ENCODE data around the gene STX16. TPM values are rescaled to one million over a fixed set of nuclear protein-coding genes. Genes with fewer than 3 reads are reported as not detected.

The STX16 gene
- polyA plus RNA-seq, 2 donors, result 27.3 to 51.0 TPM

- peak overlapping the region; percentile 92 to 99 for H3K27ac ChIP-seq (ENCODE audit: low read depth in 2 of 2, low read length in 1 of 2)
- peak overlapping the region; percentile 84 to 91 for H3K4me3 ChIP-seq (ENCODE audit: low read depth in 1 of 2, low read length in 2 of 2)
- no peaks in the 10 kb centered on the region for H3K4me1 ChIP-seq (ENCODE audit: control insufficient read depth in 2 of 2, insufficient read depth in 2 of 2, low read length in 1 of 2)
- H3K36me3 ChIP-seq (ENCODE audit: control insufficient read depth in 2 of 2, insufficient read depth in 2 of 2, low read length in 1 of 2), result no peaks in the 10 kb centered on the region
- no peaks in the 10 kb centered on the region for H3K27me3 ChIP-seq (ENCODE audit: control insufficient read depth in 1 of 2, insufficient read depth in 2 of 2, low read length in 2 of 2)
- no peaks in the 10 kb centered on the region for H3K9me3 ChIP-seq (ENCODE audit: control insufficient read depth in 2 of 2, insufficient read depth in 1 of 2, low read depth in 1 of 2, low read length in 1 of 2)
- 0 to 1% methylated on average over 29 to 30 of the region's 30 CpGs for WGBS, 2 donors
Observed at GRCh38 chr20:58651946-58652605, 993 bp downstream of the STX16 start.

GRCh38 chr20:58652606-58653294 is 1.7 kb downstream of the STX16 start:
- Histone ChIP-seq H3K36me3 (ENCODE audit: control insufficient read depth in 2 of 2, insufficient read depth in 2 of 2, low read length in 1 of 2) (no peaks in the 10 kb centered on the region), H3K9me3 (ENCODE audit: control insufficient read depth in 2 of 2, insufficient read depth in 1 of 2, low read depth in 1 of 2, low read length in 1 of 2) (no peaks in the 10 kb centered on the region), H3K4me1 (ENCODE audit: control insufficient read depth in 2 of 2, insufficient read depth in 2 of 2, low read length in 1 of 2) (no peaks in the 10 kb centered on the region), H3K4me3 (ENCODE audit: low read depth in 1 of 2, low read length in 2 of 2) (peak overlapping the region; percentile 84 to 91), H3K27ac (ENCODE audit: low read depth in 2 of 2, low read length in 1 of 2) (peak overlapping the region; percentile 92 to 99), H3K27me3 (ENCODE audit: control insufficient read depth in 1 of 2, insufficient read depth in 2 of 2, low read length in 2 of 2) (no peaks in the 10 kb centered on the region)
- 5 to 8% methylated on average over 12 of the region's 12 CpGs for WGBS, 2 donors

GRCh38 chr20:58654337-58654736 is 3.3 kb downstream of the STX16 start:
- H3K36me3 ChIP-seq (ENCODE audit: control insufficient read depth in 2 of 2, insufficient read depth in 2 of 2, low read length in 1 of 2), result no peaks in the 10 kb centered on the region

GRCh38 chr20:58655328-58656107 is 4.4 kb downstream of the STX16 start:
- no peaks in the 10 kb centered on the region for H3K27me3 ChIP-seq (ENCODE audit: control insufficient read depth in 1 of 2, insufficient read depth in 2 of 2, low read length in 2 of 2)
- no peaks in the 10 kb centered on the region for H3K36me3 ChIP-seq (ENCODE audit: control insufficient read depth in 2 of 2, insufficient read depth in 2 of 2, low read length in 1 of 2)
- no peak overlapping the region for H3K27ac ChIP-seq (ENCODE audit: low read depth in 2 of 2, low read length in 1 of 2)
- WGBS, 2 donors, result 55 to 58% methylated on average over 6 of the region's 6 CpGs
- H3K9me3 ChIP-seq (ENCODE audit: control insufficient read depth in 2 of 2, insufficient read depth in 1 of 2, low read depth in 1 of 2, low read length in 1 of 2), result no peaks in the 10 kb centered on the region
- H3K4me1 ChIP-seq (ENCODE audit: control insufficient read depth in 2 of 2, insufficient read depth in 2 of 2, low read length in 1 of 2), result no peaks in the 10 kb centered on the region
- no peak overlapping the region for H3K4me3 ChIP-seq (ENCODE audit: low read depth in 1 of 2, low read length in 2 of 2)

More at GRCh38 chr20:58654337-58654736, 3.3 kb downstream of the STX16 start:
- WGBS, 2 donors, result 78 to 82% methylated on average over 4 of the region's 4 CpGs
- Histone ChIP-seq H3K9me3 (ENCODE audit: control insufficient read depth in 2 of 2, insufficient read depth in 1 of 2, low read depth in 1 of 2, low read length in 1 of 2) (no peaks in the 10 kb centered on the region), H3K27ac (ENCODE audit: low read depth in 2 of 2, low read length in 1 of 2) (no peak overlapping the region), H3K4me1 (ENCODE audit: control insufficient read depth in 2 of 2, insufficient read depth in 2 of 2, low read length in 1 of 2) (no peaks in the 10 kb centered on the region), H3K4me3 (ENCODE audit: low read depth in 1 of 2, low read length in 2 of 2) (no peak overlapping the region), H3K27me3 (ENCODE audit: control insufficient read depth in 1 of 2, insufficient read depth in 2 of 2, low read length in 2 of 2) (no peaks in the 10 kb centered on the region)

- Histone ChIP-seq H3K27ac (ENCODE audit: low read depth in 2 of 2, low read length in 1 of 2) (peak overlapping the region in 1 of 2 donors; percentile 21), H3K4me3 (ENCODE audit: low read depth in 1 of 2, low read length in 2 of 2) (no peak overlapping the region), H3K9me3 (ENCODE audit: control insufficient read depth in 2 of 2, insufficient read depth in 1 of 2, low read depth in 1 of 2, low read length in 1 of 2) (no peaks in the 10 kb centered on the region), H3K36me3 (ENCODE audit: control insufficient read depth in 2 of 2, insufficient read depth in 2 of 2, low read length in 1 of 2) (peaks cover 0 to 6% of the 10 kb centered on the region in 2 donors), H3K27me3 (ENCODE audit: control insufficient read depth in 1 of 2, insufficient read depth in 2 of 2, low read length in 2 of 2) (no peaks in the 10 kb centered on the region), H3K4me1 (ENCODE audit: control insufficient read depth in 2 of 2, insufficient read depth in 2 of 2, low read length in 1 of 2) (no peaks in the 10 kb centered on the region)
- 38 to 46% methylated on average over 2 of the region's 2 CpGs for WGBS, 2 donors
Observed at GRCh38 chr20:58656831-58657230, 5.7 kb downstream of the STX16 start.

- Histone ChIP-seq H3K27ac (ENCODE audit: low read depth in 2 of 2, low read length in 1 of 2) (no peak overlapping the region), H3K4me1 (ENCODE audit: control insufficient read depth in 2 of 2, insufficient read depth in 2 of 2, low read length in 1 of 2) (no peaks in the 10 kb centered on the region), H3K4me3 (ENCODE audit: low read depth in 1 of 2, low read length in 2 of 2) (no peak overlapping the region), H3K36me3 (ENCODE audit: control insufficient read depth in 2 of 2, insufficient read depth in 2 of 2, low read length in 1 of 2) (peaks cover 0 to 10% of the 10 kb centered on the region in 2 donors), H3K27me3 (ENCODE audit: control insufficient read depth in 1 of 2, insufficient read depth in 2 of 2, low read length in 2 of 2) (no peaks in the 10 kb centered on the region), H3K9me3 (ENCODE audit: control insufficient read depth in 2 of 2, insufficient read depth in 1 of 2, low read depth in 1 of 2, low read length in 1 of 2) (no peaks in the 10 kb centered on the region)
- WGBS, 2 donors, result 62 to 72% methylated on average over 2 of the region's 2 CpGs
Observed at GRCh38 chr20:58657262-58657661, 6.2 kb downstream of the STX16 start.

GRCh38 chr20:58657986-58658385 is 6.9 kb downstream of the STX16 start:
- no peaks in the 10 kb centered on the region for H3K27me3 ChIP-seq (ENCODE audit: control insufficient read depth in 1 of 2, insufficient read depth in 2 of 2, low read length in 2 of 2)
- no peak overlapping the region for H3K4me3 ChIP-seq (ENCODE audit: low read depth in 1 of 2, low read length in 2 of 2)
- H3K36me3 ChIP-seq (ENCODE audit: control insufficient read depth in 2 of 2, insufficient read depth in 2 of 2, low read length in 1 of 2), result peaks cover 0 to 10% of the 10 kb centered on the region in 2 donors
- WGBS, 2 donors, result 44 to 62% methylated on average over 4 of the region's 4 CpGs
- H3K9me3 ChIP-seq (ENCODE audit: control insufficient read depth in 2 of 2, insufficient read depth in 1 of 2, low read depth in 1 of 2, low read length in 1 of 2), result no peaks in the 10 kb centered on the region
- H3K27ac ChIP-seq (ENCODE audit: low read depth in 2 of 2, low read length in 1 of 2), result no peak overlapping the region
- H3K4me1 ChIP-seq (ENCODE audit: control insufficient read depth in 2 of 2, insufficient read depth in 2 of 2, low read length in 1 of 2), result no peaks in the 10 kb centered on the region

GRCh38 chr20:58658760-58659159 is 7.7 kb downstream of the STX16 start:
- Histone ChIP-seq H3K4me3 (ENCODE audit: low read depth in 1 of 2, low read length in 2 of 2) (no peak overlapping the region), H3K9me3 (ENCODE audit: control insufficient read depth in 2 of 2, insufficient read depth in 1 of 2, low read depth in 1 of 2, low read length in 1 of 2) (no peaks in the 10 kb centered on the region), H3K27me3 (ENCODE audit: control insufficient read depth in 1 of 2, insufficient read depth in 2 of 2, low read length in 2 of 2) (no peaks in the 10 kb centered on the region), H3K36me3 (ENCODE audit: control insufficient read depth in 2 of 2, insufficient read depth in 2 of 2, low read length in 1 of 2) (peaks cover 0 to 10% of the 10 kb centered on the region in 2 donors), H3K27ac (ENCODE audit: low read depth in 2 of 2, low read length in 1 of 2) (no peak overlapping the region), H3K4me1 (ENCODE audit: control insufficient read depth in 2 of 2, insufficient read depth in 2 of 2, low read length in 1 of 2) (no peaks in the 10 kb centered on the region)
- 78 to 81% methylated on average over 4 of the region's 4 CpGs for WGBS, 2 donors

- Histone ChIP-seq H3K4me1 (ENCODE audit: control insufficient read depth in 2 of 2, insufficient read depth in 2 of 2, low read length in 1 of 2) (no peaks in the 10 kb centered on the region), H3K27me3 (ENCODE audit: control insufficient read depth in 1 of 2, insufficient read depth in 2 of 2, low read length in 2 of 2) (no peaks in the 10 kb centered on the region), H3K27ac (ENCODE audit: low read depth in 2 of 2, low read length in 1 of 2) (peak overlapping the region in 1 of 2 donors; percentile 41), H3K4me3 (ENCODE audit: low read depth in 1 of 2, low read length in 2 of 2) (no peak overlapping the region), H3K9me3 (ENCODE audit: control insufficient read depth in 2 of 2, insufficient read depth in 1 of 2, low read depth in 1 of 2, low read length in 1 of 2) (no peaks in the 10 kb centered on the region), H3K36me3 (ENCODE audit: control insufficient read depth in 2 of 2, insufficient read depth in 2 of 2, low read length in 1 of 2) (peaks cover 0 to 10% of the 10 kb centered on the region in 2 donors)
- WGBS, 2 donors, result 53 to 54% methylated on average over 3 of the region's 3 CpGs
Observed at GRCh38 chr20:58659841-58660240, 8.8 kb downstream of the STX16 start.

All from esophagus (tissue), 2 donors.